Measurements from ENCODE around the gene HHATL.
"Not testable (repeated sequence)": the region's sequence is repeated elsewhere in the genome, so short reads cannot be mapped to it uniquely, and the experiment has no call there.

The HHATL gene

GRCh38 chr3:42733501-42734262 is 31.1 kb upstream of the HHATL start:
- no peak for DNase-seq

- no peak for DNase-seq
Measured at GRCh38 chr3:42732829-42733459, 30.3 kb upstream of the HHATL start.

- no peak for DNase-seq
Measured at GRCh38 chr3:42732196-42732828, 29.7 kb upstream of the HHATL start.

- DNase-seq: no peak
Measured at GRCh38 chr3:42731476-42732195, 29.0 kb upstream of the HHATL start.

- no peak for DNase-seq
Measured at GRCh38 chr3:42730706-42731420, 28.3 kb upstream of the HHATL start.

GRCh38 chr3:42730294-42730693 is 27.7 kb upstream of the HHATL start:
- DNase-seq: no peak

GRCh38 chr3:42729404-42730145 is 27.0 kb upstream of the HHATL start:
- DNase-seq: no peak

- DNase-seq: no peak
Measured at GRCh38 chr3:42728668-42729364, 26.2 kb upstream of the HHATL start.

- DNase-seq: no peak
Measured at GRCh38 chr3:42728056-42728455, 25.5 kb upstream of the HHATL start.

GRCh38 chr3:42725454-42725853 is 22.9 kb upstream of the HHATL start:
- no peak for DNase-seq

- DNase-seq: no peak
Measured at GRCh38 chr3:42723219-42723618, 20.6 kb upstream of the HHATL start.

- DNase-seq: not testable (repeated sequence)
Measured at GRCh38 chr3:42722442-42722841, 19.8 kb upstream of the HHATL start.

- no peak for DNase-seq
Measured at GRCh38 chr3:42721690-42722089, 19.1 kb upstream of the HHATL start.

- no peak for DNase-seq
Measured at GRCh38 chr3:42720126-42720525, 17.5 kb upstream of the HHATL start.

- DNase-seq: no peak
Measured at GRCh38 chr3:42719002-42719401, 16.4 kb upstream of the HHATL start.

- no peak for DNase-seq
Measured at GRCh38 chr3:42718338-42718737, 15.7 kb upstream of the HHATL start.

- no peak for DNase-seq
Measured at GRCh38 chr3:42717306-42717705, 14.7 kb upstream of the HHATL start.

GRCh38 chr3:42714171-42714852 is 11.7 kb upstream of the HHATL start:
- no peak for DNase-seq

- DNase-seq: no peak
Measured at GRCh38 chr3:42713747-42714146, 11.1 kb upstream of the HHATL start.

GRCh38 chr3:42712688-42713372 is 10.2 kb upstream of the HHATL start:
- no peak for DNase-seq
